SK-N-SH (cell line): Measurements from ENCODE around the gene SH3RF1. TPM values are rescaled to one million over a fixed set of nuclear protein-coding genes. Genes with fewer than 3 reads are reported as not detected.

ENCODE experiments used
- CTCF ChIA-PET: fragments of 300-600, 350-600 bp; formaldehyde crosslinking; extraction: SDS; loops from one replicate; lab custom pipeline; 2021; lab: Yijun Ruan, JAX
- POLR2A ChIA-PET: fragments of 350-600 bp; sonication (Branson Sonifier 250); formaldehyde crosslinking; extraction: SDS; loops from one replicate; lab custom pipeline; 2020; ENCODE audit warnings: antibody characterized with exemption, inconsistent platforms; lab: Yijun Ruan, JAX
- DNase-seq: peaks from one replicate; pipeline ENCODE4 v3.0.0; 2012
- H2AFZ ChIP-seq: fragments of 200-600 bp; sonication (generic); 2 replicates; pipeline ENCODE4 v1.8.1; 2016; ENCODE audit warnings: antibody characterized with exemption, mild to moderate bottlenecking, low read depth
- H3F3A ChIP-seq: fragments of 200-600 bp; sonication (generic); replicated peaks from 2 replicates; pipeline ENCODE3; 2016; ENCODE audit warnings: antibody characterized with exemption, mild to moderate bottlenecking; ENCODE audit not compliant: insufficient read depth
- H3K27ac ChIP-seq, 2 experiments: fragments of 200-500 bp in 1 of 2; fragments of 200-600 bp in 1 of 2; sonication (Bioruptor generic) in 1 of 2; sonication (generic), shearing (Covaris generic) in 1 of 2; 2 replicates each; pipeline versions ENCODE4 v1.5.1 to v1.6.1; 2014 to 2016; ENCODE audit warnings: low read depth in 2 of 2, inconsistent platforms in 1 of 2, low read length in 1 of 2, mild to moderate bottlenecking in 1 of 2, mixed read lengths in 1 of 2
- H3K27me3 ChIP-seq: fragments of 200-600 bp; sonication (generic), shearing (Covaris generic); 2 replicates; pipeline ENCODE4 v1.6.1; 2016; ENCODE audit warnings: mixed run types; ENCODE audit not compliant: insufficient read depth
- H3K36me3 ChIP-seq, 2 experiments: fragments of 200-500 bp in 1 of 2; fragments of 200-600 bp in 1 of 2; sonication (Bioruptor generic) in 1 of 2; sonication (generic) in 1 of 2; replicated peaks in 1 of 2; 2 replicates each; pipeline versions ENCODE3 to v1.5.1; 2014 to 2016; ENCODE audit warnings: low read length in 1 of 2, mild to moderate bottlenecking in 1 of 2; ENCODE audit not compliant: insufficient read depth in 2 of 2, control insufficient read depth in 1 of 2
- H3K4me1 ChIP-seq, 2 experiments: fragments of 200-500 bp in 1 of 2; fragments of 200-600 bp in 1 of 2; sonication (Bioruptor generic) in 1 of 2; sonication (generic), shearing (Covaris generic) in 1 of 2; 2 replicates each; pipeline versions ENCODE4 v1.5.1 to v1.6.1; 2014 to 2016; ENCODE audit warnings: low read depth in 1 of 2, low read length in 1 of 2, mixed run types in 1 of 2; ENCODE audit not compliant: insufficient read depth in 2 of 2, control insufficient read depth in 1 of 2
- H3K4me2 ChIP-seq: fragments of 200-600 bp; sonication (generic), shearing (Covaris generic); 2 replicates; pipeline ENCODE4 v1.6.1; 2017; ENCODE audit warnings: mixed run types
- H3K4me3 ChIP-seq, 2 experiments: fragments of 200-500 bp in 1 of 2; fragments of 200-600 bp in 1 of 2; sonication (Bioruptor generic) in 1 of 2; sonication (generic), shearing (Covaris generic) in 1 of 2; 2 replicates each; pipeline versions ENCODE4 v1.5.1 to v1.8.1; 2014 to 2016; ENCODE audit warnings: low read depth in 2 of 2, inconsistent platforms in 1 of 2, low read length in 1 of 2, mild to moderate bottlenecking in 1 of 2, mixed read lengths in 1 of 2, moderate library complexity in 1 of 2
- H3K79me2 ChIP-seq: fragments of 200-600 bp; sonication (generic); 2 replicates; pipeline ENCODE4 v1.8.1; 2017; ENCODE audit warnings: mild to moderate bottlenecking; ENCODE audit not compliant: insufficient read depth
- H3K9ac ChIP-seq: fragments of 200-600 bp; sonication (generic); 2 replicates; pipeline ENCODE4 v1.6.1; 2017; ENCODE audit warnings: mixed run types
- H3K9me2 ChIP-seq: fragments of 200-600 bp; sonication (generic); 2 replicates; pipeline ENCODE4 v1.6.1; 2017; ENCODE audit warnings: mixed run types
- H3K9me3 ChIP-seq: fragments of 200-600 bp; sonication (generic); 2 replicates; pipeline ENCODE4 v1.6.1; 2017; ENCODE audit warnings: mixed run types, mild to moderate bottlenecking, moderate library complexity
- H4K20me1 ChIP-seq: fragments of 200-600 bp; sonication (generic); 2 replicates; pipeline ENCODE4 v1.6.1; 2017; ENCODE audit warnings: mild to moderate bottlenecking, mixed run types; ENCODE audit not compliant: insufficient read depth
- CHD2 ChIP-seq: fragments of 150-350 bp; IDR thresholded peaks from 2 replicates; pipeline ENCODE4 v1.6.1; 2018; ENCODE audit warnings: low read length; ENCODE audit not compliant: partially characterized antibody
- FOSL2 ChIP-seq: IDR thresholded peaks from 2 replicates; pipeline ENCODE4 v1.4.0; 2012; ENCODE audit warnings: low read depth, mild to moderate bottlenecking, moderate library complexity, borderline replicate concordance
- FOXM1 ChIP-seq: IDR thresholded peaks from 2 replicates; pipeline ENCODE4 v1.4.0; 2012; ENCODE audit warnings: low read depth, mild to moderate bottlenecking
- JUND ChIP-seq: IDR thresholded peaks from 2 replicates; pipeline ENCODE4 v1.4.0; 2012
- MEF2A ChIP-seq: IDR thresholded peaks from 2 replicates; pipeline ENCODE4 v1.4.0; 2012; ENCODE audit warnings: low read depth, borderline replicate concordance
- NRF1 ChIP-seq: IDR thresholded peaks from 2 replicates; pipeline ENCODE4 v1.6.1; 2012; ENCODE audit warnings: low read depth, mild to moderate bottlenecking, low read length
- RCOR1 ChIP-seq: fragments of 150-350 bp; IDR thresholded peaks from 2 replicates; pipeline ENCODE4 v1.6.1; 2017; ENCODE audit warnings: antibody characterized with exemption, low read length
- RXRA ChIP-seq: IDR thresholded peaks from 2 replicates; pipeline ENCODE4 v1.4.0; 2012; ENCODE audit warnings: low read depth, mild to moderate bottlenecking, borderline replicate concordance
- TAF1 ChIP-seq: IDR thresholded peaks from 2 replicates; pipeline ENCODE4 v1.6.1; 2012; ENCODE audit warnings: low read depth, mild to moderate bottlenecking, low read length, moderate library complexity, borderline replicate concordance
- TCF12 ChIP-seq: IDR thresholded peaks from 2 replicates; pipeline ENCODE4 v1.4.0; 2012
- YY1 ChIP-seq: IDR thresholded peaks from 2 replicates; pipeline ENCODE4 v1.4.0; 2012; ENCODE audit warnings: low read depth, mild to moderate bottlenecking
- WGBS: methylation state at CpG from one replicate; pipeline ENCODE4 v1.1.6; 2017; ENCODE audit warnings: low lambda C conversion rate; 5-methylcytosine and 5-hydroxymethylcytosine counted together
- polyA plus RNA-seq, 3 experiments: library from polyadenylated mRNA; depleted of rRNA; stranded (reverse); fragments of >200 nt; gene quantifications; 2 replicates each; pipeline ENCODE4 v1.2.3, GENCODE V29; 2012
- TF ChIP-seq, protein P1 (sequence below): fragments of 150-350 bp; IDR thresholded peaks from 2 replicates; pipeline ENCODE4 v1.6.1; 2017; ENCODE audit warnings: antibody characterized with exemption, low read length, low read depth, borderline replicate concordance
- TF ChIP-seq, protein P2 (sequence below): IDR thresholded peaks from 2 replicates; pipeline ENCODE4 v1.4.0; 2012; ENCODE audit warnings: low read depth
- TF ChIP-seq, protein P3 (sequence below): IDR thresholded peaks from 2 replicates; pipeline ENCODE4 v1.6.1; 2012; ENCODE audit warnings: mild to moderate bottlenecking, low read depth, low read length, moderate library complexity
- TF ChIP-seq, protein P4 (sequence below): IDR thresholded peaks from 2 replicates; pipeline ENCODE4; 2012
- TF ChIP-seq, protein P5 (sequence below): IDR thresholded peaks from 2 replicates; pipeline ENCODE4 v1.4.0; 2012; ENCODE audit warnings: low read depth, borderline replicate concordance

The SH3RF1 gene
- polyA plus RNA-seq, 1 of the 3 experiments (the other 2 are of a cell fraction) = 22.0 TPM

DNA sequence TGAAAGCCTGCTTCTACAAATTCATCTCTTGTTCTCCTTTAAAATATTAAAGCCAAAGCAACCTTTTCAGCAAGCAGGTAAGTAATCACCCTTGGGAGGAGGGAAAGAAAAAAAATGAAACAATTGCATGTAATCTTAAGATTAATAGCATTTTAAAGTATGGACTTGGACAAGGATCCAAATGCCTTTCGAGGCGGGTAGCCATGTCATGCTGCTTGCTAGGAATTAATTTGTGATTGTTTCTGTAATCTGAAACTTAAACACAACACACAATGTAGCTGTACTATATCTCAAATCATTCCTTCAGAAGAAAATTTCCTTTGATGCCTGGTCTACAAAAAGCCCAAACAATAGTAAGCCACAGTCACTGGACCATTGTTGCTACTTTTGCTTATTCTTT, 148.3 kb downstream of the SH3RF1 start:
- no peak overlapping the region for H3K4me2 ChIP-seq
- WGBS = 96% methylated on average over 2 of the region's 2 CpGs
- no peak overlapping the region for H2AFZ ChIP-seq
- H3F3A ChIP-seq = peaks cover 35% of the 10 kb centered on the region
- ChIA-PET POLR2A (no interaction called here), CTCF (interaction anchor here (1.3 kb wide), 1 partner anchor 363 kb away, joined by 3 read pairs; no protein-coding TSS in a partner anchor)
- TF ChIP-seq, protein P1, sequence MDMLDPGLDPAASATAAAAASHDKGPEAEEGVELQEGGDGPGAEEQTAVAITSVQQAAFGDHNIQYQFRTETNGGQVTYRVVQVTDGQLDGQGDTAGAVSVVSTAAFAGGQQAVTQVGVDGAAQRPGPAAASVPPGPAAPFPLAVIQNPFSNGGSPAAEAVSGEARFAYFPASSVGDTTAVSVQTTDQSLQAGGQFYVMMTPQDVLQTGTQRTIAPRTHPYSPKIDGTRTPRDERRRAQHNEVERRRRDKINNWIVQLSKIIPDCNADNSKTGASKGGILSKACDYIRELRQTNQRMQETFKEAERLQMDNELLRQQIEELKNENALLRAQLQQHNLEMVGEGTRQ = no peak
- no peak for TF ChIP-seq FOSL2
- no peak for TF ChIP-seq TAF1
- TF ChIP-seq MEF2A = no peak
- TF ChIP-seq, protein P2, sequence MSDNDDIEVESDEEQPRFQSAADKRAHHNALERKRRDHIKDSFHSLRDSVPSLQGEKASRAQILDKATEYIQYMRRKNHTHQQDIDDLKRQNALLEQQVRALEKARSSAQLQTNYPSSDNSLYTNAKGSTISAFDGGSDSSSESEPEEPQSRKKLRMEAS = no peak
- no peak for TF ChIP-seq YY1
- TF ChIP-seq RCOR1 = no peak
- no peak for TF ChIP-seq NRF1
- no peak for TF ChIP-seq CHD2
- TF ChIP-seq, protein P3, sequence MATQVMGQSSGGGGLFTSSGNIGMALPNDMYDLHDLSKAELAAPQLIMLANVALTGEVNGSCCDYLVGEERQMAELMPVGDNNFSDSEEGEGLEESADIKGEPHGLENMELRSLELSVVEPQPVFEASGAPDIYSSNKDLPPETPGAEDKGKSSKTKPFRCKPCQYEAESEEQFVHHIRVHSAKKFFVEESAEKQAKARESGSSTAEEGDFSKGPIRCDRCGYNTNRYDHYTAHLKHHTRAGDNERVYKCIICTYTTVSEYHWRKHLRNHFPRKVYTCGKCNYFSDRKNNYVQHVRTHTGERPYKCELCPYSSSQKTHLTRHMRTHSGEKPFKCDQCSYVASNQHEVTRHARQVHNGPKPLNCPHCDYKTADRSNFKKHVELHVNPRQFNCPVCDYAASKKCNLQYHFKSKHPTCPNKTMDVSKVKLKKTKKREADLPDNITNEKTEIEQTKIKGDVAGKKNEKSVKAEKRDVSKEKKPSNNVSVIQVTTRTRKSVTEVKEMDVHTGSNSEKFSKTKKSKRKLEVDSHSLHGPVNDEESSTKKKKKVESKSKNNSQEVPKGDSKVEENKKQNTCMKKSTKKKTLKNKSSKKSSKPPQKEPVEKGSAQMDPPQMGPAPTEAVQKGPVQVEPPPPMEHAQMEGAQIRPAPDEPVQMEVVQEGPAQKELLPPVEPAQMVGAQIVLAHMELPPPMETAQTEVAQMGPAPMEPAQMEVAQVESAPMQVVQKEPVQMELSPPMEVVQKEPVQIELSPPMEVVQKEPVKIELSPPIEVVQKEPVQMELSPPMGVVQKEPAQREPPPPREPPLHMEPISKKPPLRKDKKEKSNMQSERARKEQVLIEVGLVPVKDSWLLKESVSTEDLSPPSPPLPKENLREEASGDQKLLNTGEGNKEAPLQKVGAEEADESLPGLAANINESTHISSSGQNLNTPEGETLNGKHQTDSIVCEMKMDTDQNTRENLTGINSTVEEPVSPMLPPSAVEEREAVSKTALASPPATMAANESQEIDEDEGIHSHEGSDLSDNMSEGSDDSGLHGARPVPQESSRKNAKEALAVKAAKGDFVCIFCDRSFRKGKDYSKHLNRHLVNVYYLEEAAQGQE = no peak
- no peak for TF ChIP-seq JUND
- DNase-seq = no peak
- peak overlapping the region in 1 of 2 experiments; percentile 97; a peak in 1 of 4 replicates for H3K27ac ChIP-seq
- H3K79me2 ChIP-seq = peaks cover 32% of the 10 kb centered on the region
- no peaks in the 10 kb centered on the region for H4K20me1 ChIP-seq
- H3K4me3 ChIP-seq = no peak overlapping the region
- H3K9me3 ChIP-seq = no peaks in the 10 kb centered on the region
- no peak overlapping the region for H3K9ac ChIP-seq
- no peaks in the 10 kb centered on the region for H3K27me3 ChIP-seq
- H3K4me1 ChIP-seq = peaks cover 10 to 13% of the 10 kb centered on the region in 2 experiments
- no peaks in the 10 kb centered on the region for H3K9me2 ChIP-seq
- peaks cover 64 to 75% of the 10 kb centered on the region in 2 experiments for H3K36me3 ChIP-seq

DNA sequence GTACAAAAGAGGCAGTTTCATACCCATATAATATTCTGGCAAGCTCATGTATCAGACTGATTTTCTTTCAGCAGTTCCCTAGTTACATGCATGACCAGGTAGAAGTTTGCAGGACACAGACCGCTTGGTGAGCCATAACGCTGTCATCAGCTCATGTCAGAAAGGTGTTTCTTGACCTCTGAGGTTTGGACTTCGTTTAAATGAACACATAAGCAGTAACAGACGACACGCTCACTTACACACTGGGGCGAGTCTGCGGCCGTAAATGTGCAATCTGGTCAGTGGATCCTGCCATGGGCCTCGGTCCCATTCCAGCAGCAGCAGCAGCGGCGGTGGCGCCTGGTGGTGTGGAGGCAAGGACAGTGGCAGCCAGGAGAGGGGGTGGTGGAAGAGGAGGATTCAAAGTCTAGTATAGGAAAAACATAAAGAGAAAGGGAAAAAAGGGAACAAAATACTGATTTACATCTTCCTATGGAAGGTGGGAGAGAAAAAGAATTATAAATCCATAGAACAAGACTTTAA, 148.8 kb downstream of the SH3RF1 start:
- H3K4me3 ChIP-seq = no peak overlapping the region

More for the DNA sequence above, 148.8 kb downstream of the SH3RF1 start:
- Histone ChIP-seq H3K4me1 (peaks cover 10 to 18% of the 10 kb centered on the region in 2 experiments), H3K9me3 (no peaks in the 10 kb centered on the region), H3K36me3 (peaks cover 64 to 75% of the 10 kb centered on the region in 2 experiments), H3K9me2 (no peaks in the 10 kb centered on the region), H3F3A (peaks cover 40% of the 10 kb centered on the region), H3K27ac (peak overlapping the region in 1 of 2 experiments; percentile 97; a peak in 1 of 4 replicates), H3K27me3 (no peaks in the 10 kb centered on the region), H3K79me2 (peaks cover 28% of the 10 kb centered on the region), H3K4me2 (no peak overlapping the region), H4K20me1 (no peaks in the 10 kb centered on the region), H2AFZ (no peak overlapping the region), H3K9ac (no peak overlapping the region)
- WGBS = 95% methylated on average over 12 of the region's 12 CpGs
- no peak for DNase-seq
- TF ChIP-seq FOXM1 (no peak), TCF12 (no peak), RXRA (no peak)
- TF ChIP-seq, protein P3 = no peak
- TF ChIP-seq, protein P4, sequence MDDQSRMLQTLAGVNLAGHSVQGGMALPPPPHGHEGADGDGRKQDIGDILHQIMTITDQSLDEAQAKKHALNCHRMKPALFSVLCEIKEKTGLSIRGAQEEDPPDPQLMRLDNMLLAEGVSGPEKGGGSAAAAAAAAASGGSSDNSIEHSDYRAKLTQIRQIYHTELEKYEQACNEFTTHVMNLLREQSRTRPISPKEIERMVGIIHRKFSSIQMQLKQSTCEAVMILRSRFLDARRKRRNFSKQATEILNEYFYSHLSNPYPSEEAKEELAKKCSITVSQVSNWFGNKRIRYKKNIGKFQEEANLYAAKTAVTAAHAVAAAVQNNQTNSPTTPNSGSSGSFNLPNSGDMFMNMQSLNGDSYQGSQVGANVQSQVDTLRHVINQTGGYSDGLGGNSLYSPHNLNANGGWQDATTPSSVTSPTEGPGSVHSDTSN = no peak
- TF ChIP-seq, protein P5, sequence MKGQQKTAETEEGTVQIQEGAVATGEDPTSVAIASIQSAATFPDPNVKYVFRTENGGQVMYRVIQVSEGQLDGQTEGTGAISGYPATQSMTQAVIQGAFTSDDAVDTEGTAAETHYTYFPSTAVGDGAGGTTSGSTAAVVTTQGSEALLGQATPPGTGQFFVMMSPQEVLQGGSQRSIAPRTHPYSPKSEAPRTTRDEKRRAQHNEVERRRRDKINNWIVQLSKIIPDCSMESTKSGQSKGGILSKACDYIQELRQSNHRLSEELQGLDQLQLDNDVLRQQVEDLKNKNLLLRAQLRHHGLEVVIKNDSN = no peak
- ChIA-PET CTCF (interaction anchor here (1.3 to 1.5 kb wide), 2 partner anchors 46 to 364 kb away, joined by 3 to 4 read pairs; no protein-coding TSS in a partner anchor), POLR2A (no interaction called here)
